MCF 10A (cell line): ENCODE measurements around the gene CEP170B. TPM values are rescaled to one million over a fixed set of nuclear protein-coding genes. Genes with fewer than 3 reads are reported as not detected.
"Not testable (repeated sequence)": the region's sequence is repeated elsewhere in the genome, so short reads cannot be mapped to it uniquely, and the experiment has no call there.

Experiments
- BruUV-seq: library from RNA; stranded (reverse); fragments of 400-500 nt; replicated peaks from 2 replicates; lab custom pipeline; 2021; lab: Mats Ljungman, UMichigan
- CTCF ChIA-PET: fragments of 300-600 bp; sonication (Branson Sonifier 250); formaldehyde crosslinking; extraction: SDS; loops from one replicate; lab custom pipeline; 2021; ENCODE audit warnings: antibody characterized with exemption, inconsistent platforms; lab: Yijun Ruan, JAX
- POLR2A ChIA-PET: fragments of 300-600, 350-650 bp; sonication (Branson Sonifier 250); formaldehyde crosslinking; extraction: SDS; loops from one replicate; lab custom pipeline; 2020; ENCODE audit warnings: antibody characterized with exemption, inconsistent platforms; lab: Yijun Ruan, JAX
- DNase-seq: peaks from one replicate; pipeline ENCODE4 v3.0.0-alpha.2; 2018; ENCODE audit not compliant: unreplicated experiment
- H3K27ac Mint-ChIP-seq: one replicate; pipeline ENCODE4 v1.8.0; 2022; ENCODE audit warnings: mild to moderate bottlenecking, low read depth, mixed read lengths; ENCODE audit not compliant: unreplicated experiment
- H3K27me3 Mint-ChIP-seq: one replicate; pipeline ENCODE4 v1.8.0; 2022; ENCODE audit warnings: mixed read lengths; ENCODE audit not compliant: insufficient read depth, unreplicated experiment
- H3K36me3 Mint-ChIP-seq: one replicate; pipeline ENCODE4 v1.8.0; 2022; ENCODE audit warnings: mild to moderate bottlenecking, moderate library complexity, mixed read lengths; ENCODE audit not compliant: insufficient read depth, unreplicated experiment
- H3K4me1 Mint-ChIP-seq: one replicate; pipeline ENCODE4 v1.8.0; 2022; ENCODE audit warnings: mixed read lengths; ENCODE audit not compliant: insufficient read depth, unreplicated experiment
- H3K4me3 Mint-ChIP-seq: one replicate; pipeline ENCODE4 v1.8.0; 2022; ENCODE audit warnings: mild to moderate bottlenecking, moderate library complexity, mixed read lengths; ENCODE audit not compliant: unreplicated experiment
- H3K9me3 Mint-ChIP-seq: one replicate; pipeline ENCODE4 v1.8.0; 2022; ENCODE audit warnings: mixed read lengths; ENCODE audit not compliant: unreplicated experiment
- CTCF ChIP-seq: fragments of 200-600 bp; IDR thresholded peaks from one replicate; pipeline ENCODE4 v1.8.0; 2022; ENCODE audit warnings: antibody characterized with exemption, mild to moderate bottlenecking; ENCODE audit not compliant: unreplicated experiment
- intact Hi-C: fragments of 100-400 bp; cut with micrococcal nuclease; formaldehyde crosslinking; loops from 2 replicates; pipeline ENCODE4 v1.14.1; 2022
- total RNA-seq: library from RNA; stranded (reverse); gene quantifications from 2 replicates; pipeline ENCODE4 v1.2.3, GENCODE V29; 2022

The CEP170B gene
- total RNA-seq, 1 experiment from 2014 or later = 77.4 TPM

DNA sequence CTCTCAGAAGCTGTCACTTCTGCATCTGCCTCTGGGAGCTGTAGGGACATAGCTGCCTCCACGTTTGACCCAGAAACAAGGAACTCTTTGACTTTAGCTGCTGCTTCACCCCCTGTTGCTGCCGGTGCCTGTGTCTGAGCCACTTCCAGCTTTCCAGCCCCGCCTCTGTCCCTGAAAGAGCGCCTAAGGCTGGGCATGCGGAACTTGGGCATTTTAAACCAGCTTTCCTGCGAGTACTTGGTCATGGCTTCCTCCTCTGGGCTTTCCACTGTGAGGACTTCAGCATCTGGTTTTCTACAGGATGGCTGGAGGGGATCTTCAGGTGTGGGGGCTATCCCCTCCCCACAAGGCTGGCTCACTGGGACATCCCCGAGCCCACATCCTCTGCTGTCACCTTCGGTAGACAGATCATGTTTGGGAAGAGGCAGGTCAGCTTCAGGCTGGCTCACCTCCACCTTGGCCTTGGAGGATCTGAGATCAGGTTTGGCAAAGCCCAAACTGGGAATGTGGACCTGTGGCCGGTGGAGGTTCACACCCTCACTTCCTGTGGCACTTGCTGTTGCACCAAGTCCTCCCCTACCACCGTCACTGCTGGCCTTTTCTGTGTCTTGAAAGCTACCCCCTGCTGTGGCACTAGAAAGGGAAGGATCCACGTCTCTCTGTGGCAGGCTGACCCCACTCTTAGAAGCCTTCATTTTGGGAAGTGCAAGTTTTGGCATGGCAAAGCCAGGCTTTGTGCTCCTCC, 74.8 kb downstream of the CEP170B start:
- ChIA-PET CTCF (interaction anchor here (1.4 kb wide), 1 partner anchor 105 kb away, joined by 6 read pairs; no protein-coding TSS in a partner anchor), POLR2A (interaction anchor here (1.1 to 7.3 kb wide), 2 partner anchors 15 to 30 kb away, joined by 3 to 70 read pairs; no protein-coding TSS in a partner anchor)
- Mint-ChIP-seq H3K36me3 (peaks cover 91% of the 10 kb centered on the region), H3K4me1 (peaks cover 4% of the 10 kb centered on the region), H3K4me3 (no peak overlapping the region), H3K27me3 (no peaks in the 10 kb centered on the region), H3K27ac (no peak overlapping the region), H3K9me3 (no peaks in the 10 kb centered on the region)
- no peak for TF ChIP-seq CTCF
- DNase-seq = no peak
- BruUV-seq = no TSS peak
- intact Hi-C loops = no loop called here

DNA sequence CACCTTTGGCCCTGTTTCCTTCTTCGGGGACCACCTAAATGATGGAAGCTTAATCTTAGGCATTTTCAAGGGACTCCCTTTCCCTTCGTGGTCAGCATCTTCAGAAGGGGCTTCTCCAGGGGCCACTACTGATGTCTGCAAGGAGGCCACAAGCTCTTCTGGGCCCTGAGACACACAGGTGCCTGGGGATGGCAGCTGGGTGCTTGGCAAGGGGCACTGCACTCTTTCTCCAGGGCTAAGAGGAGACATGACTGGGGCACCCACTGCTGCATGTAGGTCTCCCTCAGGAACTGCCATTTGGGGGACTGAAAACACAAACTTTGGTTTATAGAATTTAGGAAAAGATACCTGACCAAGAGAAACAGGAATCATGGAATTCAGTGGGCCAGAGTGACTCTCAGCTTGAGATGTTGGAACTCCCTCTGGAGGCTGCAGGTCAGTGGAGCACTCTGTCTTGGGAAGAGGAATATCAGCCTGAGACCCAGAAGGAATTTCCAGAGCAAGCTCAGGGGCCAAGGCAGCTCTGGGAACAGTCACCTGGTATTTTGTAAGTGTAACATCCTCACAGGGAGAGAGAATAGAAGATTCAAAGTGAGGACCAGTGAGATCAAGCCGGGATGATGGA, 75.6 kb downstream of the CEP170B start:
- H3K27ac Mint-ChIP-seq = no peak overlapping the region
- POLR2A ChIA-PET = interaction anchor here (0.6 to 1.1 kb wide), 2 partner anchors 14 to 39 kb away, joined by 3 read pairs; no protein-coding TSS in a partner anchor
- CTCF ChIA-PET = interaction anchor here (1.4 kb wide), 1 partner anchor 104 kb away, joined by 6 read pairs; no protein-coding TSS in a partner anchor

GRCh38 chr14:104941508-104942365, 76.7 kb downstream of the CEP170B start:
- Mint-ChIP-seq H3K27ac (no peak overlapping the region), H3K27me3 (no peaks in the 10 kb centered on the region), H3K4me1 (no peaks in the 10 kb centered on the region), H3K4me3 (no peak overlapping the region), H3K9me3 (no peaks in the 10 kb centered on the region), H3K36me3 (peaks cover 98% of the 10 kb centered on the region)
- no peak for DNase-seq
- ChIA-PET CTCF (no interaction called here), POLR2A (interaction anchor here (0.6 kb wide), 1 partner anchor 40 kb away, joined by 3 read pairs; no protein-coding TSS in a partner anchor)
- TF ChIP-seq CTCF = no peak
- intact Hi-C loops = no loop called here
- BruUV-seq = no TSS peak

More for the DNA sequence above, 75.6 kb downstream of the CEP170B start:
- no peaks in the 10 kb centered on the region for H3K9me3 Mint-ChIP-seq
- no peaks in the 10 kb centered on the region for H3K4me1 Mint-ChIP-seq
- no TSS peak for BruUV-seq
- H3K27me3 Mint-ChIP-seq = no peaks in the 10 kb centered on the region
- no peak for DNase-seq
- no peak overlapping the region for H3K4me3 Mint-ChIP-seq
- H3K36me3 Mint-ChIP-seq = peaks cover 93% of the 10 kb centered on the region
- no peak for TF ChIP-seq CTCF
- intact Hi-C loops = no loop called here

- Mint-ChIP-seq H3K27ac (no peak overlapping the region), H3K36me3 (peaks cover 98% of the 10 kb centered on the region), H3K4me1 (no peaks in the 10 kb centered on the region), H3K9me3 (no peaks in the 10 kb centered on the region), H3K4me3 (no peak overlapping the region), H3K27me3 (no peaks in the 10 kb centered on the region)
- POLR2A ChIA-PET = no interaction called here
- BruUV-seq = no TSS peak
- no peak for DNase-seq
- CTCF ChIA-PET = no interaction called here
- intact Hi-C loops = no loop called here
- no peak for TF ChIP-seq CTCF
Measured at GRCh38 chr14:104942586-104942985, 77.5 kb downstream of the CEP170B start.

- H3K9me3 Mint-ChIP-seq, CTCF ChIA-PET, DNase-seq, BruUV-seq, intact Hi-C loops, H3K27ac Mint-ChIP-seq, H3K4me1 Mint-ChIP-seq, H3K4me3 Mint-ChIP-seq, H3K27me3 Mint-ChIP-seq: not testable (repeated sequence)
- POLR2A ChIA-PET = interaction anchor here (0.6 kb wide), 1 partner anchor 931 kb away, joined by 5 read pairs; no protein-coding TSS in a partner anchor
- peaks cover 98% of the 10 kb centered on the region for H3K36me3 Mint-ChIP-seq
Measured at GRCh38 chr14:104943216-104944015, 78.3 kb downstream of the CEP170B start.
